DMS114 treated with DMSO at 0.1 percent for 48 hours (cell line): ENCODE results near the gene ISOC2.
A peak's percentile ranks its signal among the peaks of the same experiment; 100 is the strongest.
"Not testable (repeated sequence)": the region's sequence is repeated elsewhere in the genome, so short reads cannot be mapped to it uniquely, and the experiment has no call there.

Experiments
- DNase-seq: peaks from one replicate; lab custom pipeline; 2025; ENCODE audit not compliant: unreplicated experiment; lab: John Stamatoyannopoulos, UW

The ISOC2 gene

DNA sequence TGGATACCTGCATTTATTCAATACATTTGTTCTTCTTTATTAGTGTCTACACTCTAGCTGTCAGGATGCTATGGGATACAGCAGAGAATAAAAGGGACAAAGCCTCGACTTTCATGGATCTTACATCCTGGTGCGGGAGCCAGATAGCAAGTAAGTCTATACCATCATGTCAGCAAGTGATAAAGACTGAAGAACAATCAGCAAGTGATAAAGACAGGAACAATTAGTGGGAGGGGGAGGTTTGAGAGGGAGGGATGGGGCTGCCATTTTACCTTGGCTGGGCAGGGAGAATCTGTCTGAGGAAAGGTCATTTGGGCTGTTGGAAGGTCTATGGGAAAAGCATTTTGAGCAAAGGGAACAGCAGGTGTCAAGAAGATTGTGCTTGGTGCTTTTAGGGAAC lies 51.3 kb downstream of the ISOC2 start:
- DNase-seq, result no peak

DNA sequence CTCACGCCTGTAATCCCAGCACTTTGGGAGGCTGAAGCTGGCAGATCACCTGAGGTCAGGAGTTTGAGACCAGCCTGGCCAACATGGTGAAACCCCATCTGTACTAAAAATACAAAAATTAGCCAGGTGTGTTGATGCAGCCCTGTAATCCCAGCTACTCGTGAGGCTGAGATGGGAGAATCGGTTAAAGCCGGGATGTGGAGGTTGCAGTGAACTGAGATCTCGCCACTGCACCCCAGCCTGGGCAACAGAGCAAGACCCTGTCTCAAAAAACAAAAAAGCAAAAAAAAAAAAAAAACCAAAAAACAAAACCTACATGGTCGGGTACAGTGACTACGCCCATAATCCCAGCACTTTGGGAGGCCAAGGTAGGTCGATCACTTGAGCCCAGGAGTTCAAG lies 52.3 kb downstream of the ISOC2 start:
- not testable (repeated sequence) for DNase-seq

DNA sequence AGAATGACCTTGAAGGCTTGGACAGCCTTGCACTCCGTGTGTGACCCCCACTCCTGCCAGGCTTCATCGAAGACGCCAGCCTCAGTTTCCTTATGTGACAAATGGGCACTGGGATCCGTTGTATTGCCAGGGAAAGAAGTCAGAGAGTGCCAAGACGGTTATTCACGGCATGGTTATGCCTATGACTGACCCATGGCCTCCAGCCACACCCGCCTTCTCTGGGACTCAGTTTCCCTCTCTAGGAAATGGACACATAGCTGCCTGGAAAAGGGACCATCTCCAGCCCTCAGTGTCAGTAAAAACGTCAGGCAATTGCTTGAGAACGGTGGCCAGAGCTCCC lies 52.9 kb downstream of the ISOC2 start:
- no peak for DNase-seq

DNA sequence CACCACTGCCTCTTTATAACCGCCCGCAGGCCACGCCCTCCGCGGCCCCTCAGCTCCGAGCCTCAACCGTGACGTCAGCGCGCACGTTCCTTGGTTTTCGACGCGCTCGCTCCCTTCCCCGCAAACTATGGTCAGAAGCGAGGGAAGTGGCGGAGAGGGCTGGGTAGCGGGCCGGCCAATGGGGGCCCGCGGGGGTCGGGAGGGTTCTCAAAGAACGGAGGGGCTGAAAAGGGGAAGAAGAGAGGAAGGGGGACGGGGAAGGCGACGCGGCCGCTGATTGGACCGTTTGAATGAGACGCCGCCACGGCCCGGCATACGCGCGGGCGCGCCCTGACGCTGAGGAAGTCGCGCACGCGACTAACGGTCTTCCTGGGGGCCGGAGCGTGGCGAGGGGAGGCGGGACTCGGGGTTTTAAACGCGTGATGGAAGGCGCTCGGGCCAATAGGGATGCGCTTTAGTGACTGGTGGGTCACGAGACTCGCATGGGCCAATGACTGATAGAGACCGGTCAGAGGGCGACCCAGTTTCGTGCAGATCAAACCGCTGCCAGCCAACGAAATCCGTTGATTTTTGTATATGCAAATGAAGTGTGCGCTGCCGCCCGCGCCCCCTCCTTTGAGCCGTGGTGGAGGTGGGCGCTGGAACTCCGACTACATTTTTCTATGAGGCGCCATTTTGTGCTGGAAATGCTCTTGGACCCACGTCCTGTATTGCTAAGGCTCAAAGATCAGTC lies 53.5 kb downstream of the ISOC2 start:
- DNase-seq, result peak; percentile 98

DNA sequence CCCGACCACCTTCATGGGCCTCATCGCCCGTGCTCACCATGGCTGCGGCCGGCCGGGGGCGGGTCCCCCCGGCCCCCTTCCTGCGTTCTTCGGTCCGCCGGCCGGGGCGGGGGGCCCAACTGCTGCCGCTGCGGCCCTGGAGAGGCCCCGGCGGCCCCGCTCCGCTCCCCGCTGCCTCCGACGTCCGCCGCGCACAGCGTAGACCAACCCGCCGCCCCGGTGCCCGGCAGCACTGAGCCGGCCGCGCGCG lies 54.0 kb downstream of the ISOC2 start, which contains the start of gene UBE2S:
Gene UBE2S, minus strand, starts transcription at position 239 of the 250 bp plus-strand sequence. Its CDS starts 199 bp downstream, at position 40.
- DNase-seq, result not testable (repeated sequence)

DNA sequence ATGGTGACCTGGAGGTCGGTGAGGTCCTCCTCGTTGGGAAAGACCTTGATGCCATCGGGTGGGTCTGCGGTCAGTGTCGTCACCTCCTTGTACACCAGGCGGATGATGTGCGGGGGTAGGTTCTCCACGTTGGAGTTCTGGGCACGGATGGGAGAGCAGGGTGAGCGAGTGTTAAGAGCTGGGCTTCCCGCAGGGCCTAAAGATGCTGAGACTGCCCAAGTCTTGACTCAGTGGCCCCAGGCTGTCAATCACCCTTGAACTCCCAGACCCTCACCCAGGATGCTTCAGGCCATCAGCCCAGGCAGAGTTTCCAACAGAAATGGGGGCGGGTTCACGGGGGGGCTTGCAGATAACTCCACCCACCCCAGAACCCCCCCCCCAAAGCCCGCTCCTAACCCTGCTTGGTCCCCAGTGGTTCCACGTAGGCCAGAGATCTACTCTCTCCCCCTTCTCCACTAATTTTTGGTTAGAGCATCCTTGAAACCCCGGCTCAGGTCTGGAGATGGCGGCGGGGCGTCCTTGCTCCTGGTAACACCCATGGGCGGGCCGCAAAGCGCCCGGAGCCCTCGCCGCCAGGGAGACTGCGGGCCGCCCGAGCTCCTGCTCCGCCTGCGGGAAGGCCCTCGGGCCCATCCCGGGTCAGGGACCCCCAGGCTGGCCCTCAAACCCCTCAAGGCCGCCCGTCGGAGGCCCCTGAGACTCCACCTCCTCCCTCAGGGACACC lies 54.5 kb downstream of the ISOC2 start:
- DNase-seq, result no peak

DNA sequence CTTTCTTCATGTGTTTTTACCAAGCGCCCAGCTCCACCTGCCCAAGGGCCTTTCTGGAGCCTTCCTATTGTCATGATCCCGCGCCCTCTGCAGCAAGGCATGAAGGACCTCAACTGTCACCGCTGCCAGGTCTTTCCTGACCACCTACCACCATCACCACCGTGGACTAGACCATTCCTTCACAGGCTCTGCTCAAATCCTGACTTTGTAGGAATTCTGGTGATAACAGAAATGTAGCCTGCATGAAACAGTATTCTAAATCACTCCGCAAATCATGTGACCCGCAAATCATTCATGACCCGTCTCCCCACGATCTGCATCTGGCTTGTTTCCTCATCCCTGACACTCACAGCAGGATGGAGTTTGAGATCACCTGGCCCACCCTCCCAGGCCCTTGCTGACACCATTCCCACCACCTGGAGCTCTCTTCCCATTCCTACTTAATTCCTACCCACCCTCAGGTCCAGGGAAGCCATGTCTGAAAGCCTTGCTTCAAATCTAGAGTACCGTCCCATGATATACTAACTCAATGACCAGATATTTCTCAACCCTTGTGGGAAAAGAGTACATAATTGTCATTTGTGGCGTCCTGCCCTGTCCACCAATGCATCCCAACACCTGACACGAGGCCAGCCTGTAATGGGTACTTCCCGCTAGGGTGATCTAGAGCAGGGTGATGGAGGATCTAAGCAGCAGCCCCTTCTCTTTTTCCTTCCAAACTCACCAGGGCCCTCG lies 55.2 kb downstream of the ISOC2 start:
- no peak for DNase-seq

DNA sequence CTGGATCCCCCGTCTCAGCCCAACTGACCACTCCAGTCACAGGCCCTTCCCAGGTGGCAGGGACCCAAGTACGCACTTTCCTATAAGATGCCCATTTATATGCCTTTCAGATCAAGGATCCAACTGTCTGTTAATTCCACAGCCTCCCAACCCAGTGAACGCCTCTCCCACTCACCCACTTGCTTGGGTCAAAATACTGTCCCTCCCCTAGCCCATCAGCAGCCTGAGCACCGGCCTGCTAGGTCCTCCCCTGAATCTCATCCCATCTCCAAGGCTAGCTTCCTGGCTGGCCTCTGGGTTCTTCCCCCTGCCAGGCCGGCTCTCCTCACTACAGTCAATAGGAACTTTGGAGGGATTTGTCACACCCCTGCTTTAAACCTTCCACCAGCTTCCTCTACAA lies 55.8 kb downstream of the ISOC2 start:
- no peak for DNase-seq
